ENCODE measurements around the gene MLANA.

MLANA gene, protein sequence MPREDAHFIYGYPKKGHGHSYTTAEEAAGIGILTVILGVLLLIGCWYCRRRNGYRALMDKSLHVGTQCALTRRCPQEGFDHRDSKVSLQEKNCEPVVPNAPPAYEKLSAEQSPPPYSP

DNA sequence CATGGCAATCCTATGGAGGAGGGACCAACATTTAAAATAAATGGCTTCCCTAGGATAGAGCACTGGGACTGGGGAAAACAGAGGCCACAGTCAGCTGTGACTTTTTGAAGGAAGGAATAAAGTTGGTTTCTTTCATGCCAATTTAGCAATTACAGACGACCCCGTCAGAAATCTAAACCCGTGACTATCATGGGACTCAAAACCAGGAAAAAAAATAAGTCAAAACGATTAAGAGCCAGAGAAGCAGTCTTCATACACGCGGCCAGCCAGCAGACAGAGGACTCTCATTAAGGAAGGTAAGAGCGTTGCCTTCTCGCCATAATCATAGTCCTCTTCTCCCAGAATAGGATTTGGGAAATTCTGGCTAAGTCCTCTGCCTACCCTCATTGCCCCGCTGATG, at the start of gene MLANA:
Gene MLANA, plus strand, starts transcription at position 249 of the 400 bp plus-strand sequence. CDS start 1,586 bp downstream, outside the sequence.
- H3K4me3 ChIP-seq (ENCODE audit: control insufficient read depth, low read depth, low read length), result no peak within 1 kb of the TSS
- TF ChIP-seq, protein P1, sequence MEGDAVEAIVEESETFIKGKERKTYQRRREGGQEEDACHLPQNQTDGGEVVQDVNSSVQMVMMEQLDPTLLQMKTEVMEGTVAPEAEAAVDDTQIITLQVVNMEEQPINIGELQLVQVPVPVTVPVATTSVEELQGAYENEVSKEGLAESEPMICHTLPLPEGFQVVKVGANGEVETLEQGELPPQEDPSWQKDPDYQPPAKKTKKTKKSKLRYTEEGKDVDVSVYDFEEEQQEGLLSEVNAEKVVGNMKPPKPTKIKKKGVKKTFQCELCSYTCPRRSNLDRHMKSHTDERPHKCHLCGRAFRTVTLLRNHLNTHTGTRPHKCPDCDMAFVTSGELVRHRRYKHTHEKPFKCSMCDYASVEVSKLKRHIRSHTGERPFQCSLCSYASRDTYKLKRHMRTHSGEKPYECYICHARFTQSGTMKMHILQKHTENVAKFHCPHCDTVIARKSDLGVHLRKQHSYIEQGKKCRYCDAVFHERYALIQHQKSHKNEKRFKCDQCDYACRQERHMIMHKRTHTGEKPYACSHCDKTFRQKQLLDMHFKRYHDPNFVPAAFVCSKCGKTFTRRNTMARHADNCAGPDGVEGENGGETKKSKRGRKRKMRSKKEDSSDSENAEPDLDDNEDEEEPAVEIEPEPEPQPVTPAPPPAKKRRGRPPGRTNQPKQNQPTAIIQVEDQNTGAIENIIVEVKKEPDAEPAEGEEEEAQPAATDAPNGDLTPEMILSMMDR (IDR thresholded peaks at IDR 0.05; ENCODE audit: control insufficient read depth, insufficient read depth, low read depth, low read length, missing control alignments), result no peak
- DNase-seq (ENCODE audit: low read depth), result no peak

DNA sequence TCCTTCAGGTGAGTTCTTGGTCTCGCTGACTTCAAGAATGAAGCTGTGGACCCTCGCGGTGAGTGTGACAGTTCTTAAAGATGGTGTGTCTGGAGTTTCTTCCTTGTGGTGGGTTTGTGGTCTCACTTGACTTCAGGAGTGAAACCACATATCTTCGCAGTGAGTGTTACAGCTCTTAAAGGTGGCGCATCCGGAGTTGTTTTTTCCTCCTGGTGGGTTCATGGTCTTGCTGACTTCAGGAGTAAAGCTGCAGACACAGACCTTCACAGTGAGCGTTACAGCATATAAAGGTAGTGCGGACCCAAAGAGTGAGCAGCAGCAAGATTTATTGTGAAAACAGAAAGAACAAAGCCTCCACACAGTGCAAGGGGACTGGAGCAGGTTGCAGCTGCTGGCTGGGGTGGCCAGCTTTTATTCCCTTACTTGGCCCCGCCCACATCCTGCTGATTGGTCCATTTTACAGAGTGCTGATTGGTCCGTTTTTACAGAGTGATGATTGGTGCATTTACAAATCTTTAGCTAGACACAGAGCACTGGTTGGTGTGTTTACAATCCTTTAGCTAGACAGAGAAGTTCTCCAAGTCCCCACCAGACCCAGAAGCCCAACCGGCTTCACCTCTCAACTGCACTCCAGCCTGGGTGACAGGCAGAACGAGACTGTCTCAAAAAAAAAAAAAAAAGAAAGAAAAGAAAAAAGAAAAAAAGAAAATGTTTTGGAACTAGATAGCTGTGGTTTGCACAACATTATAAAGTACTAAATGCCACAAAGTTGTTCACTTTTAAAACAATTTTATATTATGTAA, 48.7 kb upstream of the MLANA start:
- no peak overlapping the region for H3K4me3 ChIP-seq (ENCODE audit: control insufficient read depth, low read depth, low read length)

DNA sequence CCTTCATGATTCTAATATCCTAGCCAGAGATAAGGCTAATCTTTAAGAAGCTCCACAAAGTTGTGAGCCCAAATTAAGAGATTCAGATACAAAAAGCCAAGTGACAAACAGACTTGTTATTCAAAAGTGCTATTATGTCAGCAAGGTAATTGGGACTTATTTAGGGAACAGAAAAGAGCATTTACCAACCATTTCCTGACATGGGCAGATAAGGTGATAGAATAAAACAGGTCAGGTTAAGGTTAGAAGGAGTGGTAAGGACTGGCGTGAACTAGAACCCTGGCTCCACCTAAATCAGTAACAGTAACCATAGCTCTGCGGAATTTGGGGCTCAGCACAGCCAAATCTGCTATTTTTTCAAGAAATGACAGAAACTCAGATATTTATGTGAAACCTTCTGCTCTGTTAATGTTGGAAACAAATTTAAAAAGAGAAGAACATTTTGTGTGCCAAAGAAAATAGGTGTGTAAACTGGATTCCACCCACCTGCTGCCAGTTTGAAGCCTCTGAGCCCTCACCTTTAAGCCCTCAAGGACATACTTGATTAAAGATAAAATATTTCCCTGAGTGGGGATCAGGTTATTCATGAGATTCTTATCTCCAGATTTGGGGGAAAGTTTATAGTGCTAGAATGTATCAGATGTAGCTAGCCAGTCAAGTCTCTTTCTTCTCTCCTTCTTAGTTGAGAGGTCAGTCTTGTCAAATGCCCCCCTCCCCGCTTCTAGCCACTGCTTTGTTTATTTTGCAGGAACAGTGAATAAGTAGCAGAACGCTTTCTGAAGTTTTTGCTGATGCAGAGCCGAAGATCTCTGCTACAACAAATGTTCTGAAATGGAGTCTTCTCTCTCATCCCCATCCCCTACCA, 47.5 kb upstream of the MLANA start:
- no peak for DNase-seq (ENCODE audit: low read depth)
- H3K4me3 ChIP-seq (ENCODE audit: control insufficient read depth, low read depth, low read length), result no peak overlapping the region

More for the DNA sequence above, 48.7 kb upstream of the MLANA start:
- TF ChIP-seq, protein P1 (IDR thresholded peaks at IDR 0.05; ENCODE audit: control insufficient read depth, insufficient read depth, low read depth, low read length, missing control alignments), result no peak
- no peak for DNase-seq (ENCODE audit: low read depth)

DNA sequence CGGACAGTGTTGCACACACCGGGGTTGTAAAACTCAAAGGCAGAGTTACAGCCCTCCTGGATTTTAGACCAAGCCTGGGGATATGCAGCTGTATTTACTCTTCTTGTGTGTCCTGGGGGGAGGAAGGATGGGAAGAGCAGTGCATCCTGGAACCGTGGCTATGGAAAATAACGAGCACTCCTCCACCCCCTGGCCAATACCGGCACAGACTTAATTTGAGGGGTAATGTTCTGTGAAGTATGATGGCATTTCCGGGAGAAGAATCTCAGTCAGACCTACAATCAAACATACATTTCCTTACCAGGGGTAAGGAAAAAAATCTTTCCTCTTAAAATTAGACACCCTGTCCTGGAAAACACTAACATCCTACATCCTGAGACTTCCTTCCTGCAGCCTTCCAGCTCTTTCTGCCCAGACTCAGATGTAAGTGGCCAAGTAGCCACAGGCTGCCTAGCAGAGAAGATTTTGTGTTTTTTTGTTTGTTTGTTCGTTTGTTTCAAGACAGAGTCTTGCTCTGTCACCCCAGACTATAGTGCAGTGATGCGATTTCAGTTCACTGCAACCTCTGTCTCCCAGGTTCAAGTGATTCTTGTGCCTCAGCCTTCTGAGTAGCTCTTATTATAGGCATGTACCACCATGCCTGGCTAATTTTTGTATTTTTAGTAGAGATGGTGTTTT, 46.8 kb upstream of the MLANA start:
- TF ChIP-seq, protein P1 (IDR thresholded peaks at IDR 0.05; ENCODE audit: control insufficient read depth, insufficient read depth, low read depth, low read length, missing control alignments), result no peak
- no peak for DNase-seq (ENCODE audit: low read depth)
- no peak overlapping the region for H3K4me3 ChIP-seq (ENCODE audit: control insufficient read depth, low read depth, low read length)

More for the DNA sequence above, 47.5 kb upstream of the MLANA start:
- TF ChIP-seq, protein P1 (IDR thresholded peaks at IDR 0.05; ENCODE audit: control insufficient read depth, insufficient read depth, low read depth, low read length, missing control alignments), result no peak

DNA sequence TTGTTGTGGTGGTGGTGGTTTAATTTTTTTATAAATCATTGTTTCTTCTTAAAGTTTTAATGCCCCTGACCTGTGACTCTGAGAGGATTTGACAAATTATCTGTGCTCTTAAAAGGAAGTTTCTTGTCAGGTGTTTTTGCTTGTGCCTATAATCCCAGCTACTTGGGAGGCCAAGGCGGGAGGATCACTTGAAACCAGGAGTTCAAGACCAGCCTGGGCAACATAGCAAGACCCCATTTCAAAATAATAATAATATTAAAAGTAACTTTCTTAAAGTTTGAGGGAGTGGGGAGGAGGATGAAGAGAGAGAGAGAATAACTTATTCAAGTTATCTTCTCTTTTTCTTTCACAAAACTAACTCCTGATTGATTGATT, 45.5 kb upstream of the MLANA start:
- DNase-seq (ENCODE audit: low read depth), result no peak
- no peak overlapping the region for H3K4me3 ChIP-seq (ENCODE audit: control insufficient read depth, low read depth, low read length)
- TF ChIP-seq, protein P1 (IDR thresholded peaks at IDR 0.05; ENCODE audit: control insufficient read depth, insufficient read depth, low read depth, low read length, missing control alignments), result no peak

DNA sequence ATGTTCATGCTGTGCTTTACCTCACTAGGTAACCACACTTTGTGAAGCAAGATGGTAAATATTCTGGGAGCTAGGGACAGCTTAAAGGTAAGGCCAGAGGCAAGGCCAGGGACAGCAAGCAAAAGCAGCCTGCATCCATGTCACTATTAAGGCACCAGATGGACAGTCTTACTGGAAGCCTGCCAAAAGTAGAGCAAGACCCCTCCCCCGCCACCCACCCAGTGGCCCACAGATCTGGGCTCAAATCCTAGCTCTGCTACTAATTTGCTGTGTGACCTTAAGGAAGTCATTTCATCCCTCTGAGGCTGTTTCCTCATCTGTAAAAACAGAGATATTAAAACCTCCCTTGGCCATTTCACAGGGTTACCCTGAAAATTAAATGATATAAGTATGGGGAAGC, 44.6 kb upstream of the MLANA start:
- H3K4me3 ChIP-seq (ENCODE audit: control insufficient read depth, low read depth, low read length), result no peak overlapping the region
- DNase-seq (ENCODE audit: low read depth), result no peak
- TF ChIP-seq, protein P1 (IDR thresholded peaks at IDR 0.05; ENCODE audit: control insufficient read depth, insufficient read depth, low read depth, low read length, missing control alignments), result no peak
